Hepatocyte (in vitro differentiated cells): Measurements from ENCODE around the gene RIOK3. TPM values are rescaled to one million over a fixed set of nuclear protein-coding genes. Genes with fewer than 3 reads are reported as not detected.
"Not testable (repeated sequence)": the region's sequence is repeated elsewhere in the genome, so short reads cannot be mapped to it uniquely, and the experiment has no call there.

ENCODE experiments used
- DNase-seq: peaks from one replicate; pipeline ENCODE4 v3.0.0-alpha.2; 2016; ENCODE audit warnings: low spot score
- H2AFZ ChIP-seq: fragments of 200-600 bp; sonication (generic); 2 replicates; pipeline ENCODE4 v1.6.0; 2016; ENCODE audit warnings: antibody characterized with exemption, mild to moderate bottlenecking
- H3K27ac ChIP-seq: fragments of 200-600 bp; sonication (generic); 2 replicates; pipeline ENCODE4 v1.5.1; 2016; ENCODE audit warnings: mild to moderate bottlenecking
- H3K27me3 ChIP-seq: fragments of 200-600 bp; sonication (generic); 2 replicates; pipeline ENCODE4 v1.6.1; 2016
- H3K36me3 ChIP-seq: fragments of 200-600 bp; sonication (generic); replicated peaks from 2 replicates; pipeline ENCODE4 v1.5.1; 2016; ENCODE audit warnings: low read depth; ENCODE audit not compliant: insufficient read depth
- H3K4me1 ChIP-seq: fragments of 200-600 bp; sonication (generic); 2 replicates; pipeline ENCODE4 v1.5.1; 2016; ENCODE audit warnings: mild to moderate bottlenecking, moderate library complexity; ENCODE audit not compliant: insufficient read depth
- H3K4me2 ChIP-seq: fragments of 200-600 bp; sonication (generic); 2 replicates; pipeline ENCODE4 v1.6.0; 2016
- H3K4me3 ChIP-seq: fragments of 200-600 bp; sonication (generic); 2 replicates; pipeline ENCODE4 v1.5.1; 2016; ENCODE audit warnings: mild to moderate bottlenecking
- H3K79me2 ChIP-seq: fragments of 200-600 bp; sonication (generic); 2 replicates; pipeline ENCODE4 v1.6.0; 2017; ENCODE audit warnings: mild to moderate bottlenecking
- H3K9me2 ChIP-seq: fragments of 200-600 bp; sonication (generic); replicated peaks from 2 replicates; pipeline ENCODE4 v1.6.0; 2017; ENCODE audit warnings: mild to moderate bottlenecking; ENCODE audit not compliant: insufficient read depth
- H3K9me3 ChIP-seq: fragments of 200-600 bp; sonication (generic); 2 replicates; pipeline ENCODE4 v1.5.1; 2016; ENCODE audit warnings: low read depth, mild to moderate bottlenecking
- H4K20me1 ChIP-seq: fragments of 200-600 bp; sonication (generic); 2 replicates; pipeline ENCODE4 v1.6.0; 2016; ENCODE audit warnings: mild to moderate bottlenecking; ENCODE audit not compliant: insufficient read depth, poor library complexity, severe bottlenecking
- CTCF ChIP-seq: fragments of 200-600 bp; sonication (generic); IDR thresholded peaks from 2 replicates; pipeline ENCODE4 v1.5.1; 2016; ENCODE audit warnings: antibody characterized with exemption, mild to moderate bottlenecking; ENCODE audit not compliant: poor library complexity
- EZH2 ChIP-seq: fragments of 200-600 bp; sonication (generic); IDR thresholded peaks from 2 replicates; pipeline ENCODE4 v1.6.1; 2016; ENCODE audit warnings: antibody characterized with exemption, mild to moderate bottlenecking, borderline replicate concordance
- EZH2phosphoT487 ChIP-seq: fragments of 200-600 bp; sonication (generic); IDR thresholded peaks from one replicate; pipeline ENCODE4 v1.6.1; 2018; ENCODE audit warnings: antibody characterized with exemption, mild to moderate bottlenecking, low read depth, moderate library complexity; ENCODE audit not compliant: unreplicated experiment, severe bottlenecking
- WGBS: methylation state at CpG from one replicate; pipeline ENCODE4 v1.1.6; 2016; ENCODE audit warnings: low lambda C conversion rate; ENCODE audit errors: missing lambda C conversion rate; 5-methylcytosine and 5-hydroxymethylcytosine counted together
- polyA plus RNA-seq: library from polyadenylated mRNA; unstranded; fragments of >200 nt; fragmentation: Nextera tagmentation; extraction: Ambion mirVana; gene quantifications from 2 replicates; pipeline ENCODE4 v1.2.1, GENCODE V29; 2016
- total RNA-seq: library from RNA; depleted of rRNA; stranded (reverse); fragments of >200 nt; gene quantifications from 2 replicates; pipeline ENCODE4 v1.2.3, GENCODE V29; 2014

RIOK3 gene
- total and polyA plus RNA-seq, 2 experiments from 2014 or later: 53.9 to 95.2 TPM

GRCh38 chr18:23428821-23429220 lies 24.3 kb upstream of the RIOK3 start:
- H3K9me2 ChIP-seq: no peaks in the 10 kb centered on the region
- no peaks in the 10 kb centered on the region for H3K79me2 ChIP-seq
- H3K4me2 ChIP-seq: no peak overlapping the region
- H3K36me3 ChIP-seq: no peaks in the 10 kb centered on the region
- no peaks in the 10 kb centered on the region for H4K20me1 ChIP-seq
- TF ChIP-seq EZH2 (no peak), CTCF (no peak), EZH2phosphoT487 (no peak)
- H3K4me1 ChIP-seq: no peaks in the 10 kb centered on the region
- no peak overlapping the region for H2AFZ ChIP-seq
- no peak overlapping the region for H3K4me3 ChIP-seq
- H3K27me3 ChIP-seq: no peaks in the 10 kb centered on the region
- no peak overlapping the region for H3K27ac ChIP-seq
- no peaks in the 10 kb centered on the region for H3K9me3 ChIP-seq
- DNase-seq: no peak
- WGBS: 80% methylated on average over 3 of the region's 3 CpGs

DNA sequence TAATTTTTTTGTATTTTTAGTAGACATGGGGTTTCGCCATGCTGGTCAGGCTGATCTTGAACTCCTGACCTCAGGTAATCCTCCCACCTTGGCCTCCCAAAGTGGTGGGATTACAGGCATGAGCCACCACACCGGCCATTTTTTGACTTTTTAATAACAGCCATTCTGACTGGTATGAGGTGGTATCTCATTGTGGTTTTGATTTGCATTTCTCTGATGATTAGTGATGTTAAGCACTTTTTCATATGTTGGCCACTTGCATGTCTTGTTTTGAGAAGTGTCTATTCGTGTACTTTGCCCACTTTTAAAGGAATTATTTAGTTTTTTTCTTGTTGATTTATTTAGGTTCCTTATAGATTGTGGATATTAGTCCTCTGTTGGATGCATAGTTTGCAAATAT lies 23.5 kb upstream of the RIOK3 start:
- not testable (repeated sequence) for H3K4me1 ChIP-seq, H3K27ac ChIP-seq, DNase-seq, H3K9me3 ChIP-seq, H3K79me2 ChIP-seq, H3K4me3 ChIP-seq, H3K4me2 ChIP-seq, H3K27me3 ChIP-seq, H3K36me3 ChIP-seq, H4K20me1 ChIP-seq, H2AFZ ChIP-seq, H3K9me2 ChIP-seq
- 58% methylated on average over 3 of the region's 3 CpGs for WGBS

- H3K9me3 ChIP-seq: no peaks in the 10 kb centered on the region
- no peak for DNase-seq
- no peak for TF ChIP-seq CTCF
- TF ChIP-seq EZH2: no peak
- no peak for TF ChIP-seq EZH2phosphoT487
- H3K4me2 ChIP-seq: no peak overlapping the region
- 95% methylated on average over 2 of the region's 2 CpGs for WGBS
- H3K4me1 ChIP-seq: no peaks in the 10 kb centered on the region
- no peaks in the 10 kb centered on the region for H3K36me3 ChIP-seq
- no peaks in the 10 kb centered on the region for H4K20me1 ChIP-seq
- H3K79me2 ChIP-seq: peaks cover 3% of the 10 kb centered on the region
- no peaks in the 10 kb centered on the region for H3K27me3 ChIP-seq
- no peaks in the 10 kb centered on the region for H3K9me2 ChIP-seq
- H3K4me3 ChIP-seq: no peak overlapping the region
- no peak overlapping the region for H2AFZ ChIP-seq
- no peak overlapping the region for H3K27ac ChIP-seq
Measured at GRCh38 chr18:23433360-23433759, 19.7 kb upstream of the RIOK3 start.

GRCh38 chr18:23437357-23438045 lies 15.6 kb upstream of the RIOK3 start:
- peak overlapping the region; percentile 52 for H3K27ac ChIP-seq
- under 1% methylated on average over 42 of the region's 42 CpGs for WGBS

More at GRCh38 chr18:23437357-23438045, 15.6 kb upstream of the RIOK3 start:
- Histone ChIP-seq H3K79me2 (peaks cover 3% of the 10 kb centered on the region), H3K9me2 (no peaks in the 10 kb centered on the region), H2AFZ (peak overlapping the region; percentile 82), H3K4me1 (no peaks in the 10 kb centered on the region), H3K36me3 (no peaks in the 10 kb centered on the region), H3K4me3 (peak overlapping the region; percentile 72), H3K9me3 (no peaks in the 10 kb centered on the region), H4K20me1 (no peaks in the 10 kb centered on the region), H3K27me3 (no peaks in the 10 kb centered on the region), H3K4me2 (peak overlapping the region; percentile 90)
- TF ChIP-seq CTCF: no peak
- TF ChIP-seq EZH2phosphoT487: no peak
- TF ChIP-seq EZH2: no peak
- peak; percentile 92 for DNase-seq
